ENCODE results near the gene EIPR1.

The EIPR1 gene

GRCh38 chr2:3149441-3150217 lies 228.0 kb downstream of the EIPR1 start:
- Mint-ChIP-seq H3K27me3 (ENCODE audit: low read depth) (peaks cover 13% of the 10 kb centered on the region), H3K4me1 (peaks cover 43% of the 10 kb centered on the region), H3K4me3 (no peak overlapping the region), H3K27ac (peak overlapping the region in 1 of 3 experiments; percentile 67), H3K9me3 (peaks cover 11% of the 10 kb centered on the region), H3K36me3 (ENCODE audit: low read depth) (peaks cover 30% of the 10 kb centered on the region)
- no peak for TF ChIP-seq CTCF (IDR thresholded peaks at IDR 0.05; ENCODE audit: unreplicated experiment in 3 of 3)

GRCh38 chr2:3148716-3149115 lies 228.9 kb downstream of the EIPR1 start:
- no peak for TF ChIP-seq CTCF (IDR thresholded peaks at IDR 0.05; ENCODE audit: unreplicated experiment in 3 of 3)
- H3K36me3 Mint-ChIP-seq (ENCODE audit: low read depth), result peaks cover 30% of the 10 kb centered on the region
- peaks cover 11% of the 10 kb centered on the region for H3K9me3 Mint-ChIP-seq
- no peak overlapping the region for H3K27ac Mint-ChIP-seq
- H3K27me3 Mint-ChIP-seq (ENCODE audit: low read depth), result peaks cover 14% of the 10 kb centered on the region
- H3K4me3 Mint-ChIP-seq, result no peak overlapping the region
- H3K4me1 Mint-ChIP-seq, result peaks cover 50% of the 10 kb centered on the region

- no peak overlapping the region for H3K4me3 Mint-ChIP-seq
- H3K27me3 Mint-ChIP-seq (ENCODE audit: low read depth), result peaks cover 14% of the 10 kb centered on the region
- no peak for TF ChIP-seq CTCF (IDR thresholded peaks at IDR 0.05; ENCODE audit: unreplicated experiment in 3 of 3)
- H3K36me3 Mint-ChIP-seq (ENCODE audit: low read depth), result peaks cover 30% of the 10 kb centered on the region
- no peak overlapping the region for H3K27ac Mint-ChIP-seq
- H3K4me1 Mint-ChIP-seq, result peaks cover 51% of the 10 kb centered on the region
- H3K9me3 Mint-ChIP-seq, result peaks cover 11% of the 10 kb centered on the region
Measured at GRCh38 chr2:3147651-3148530, 229.7 kb downstream of the EIPR1 start.

DNA sequence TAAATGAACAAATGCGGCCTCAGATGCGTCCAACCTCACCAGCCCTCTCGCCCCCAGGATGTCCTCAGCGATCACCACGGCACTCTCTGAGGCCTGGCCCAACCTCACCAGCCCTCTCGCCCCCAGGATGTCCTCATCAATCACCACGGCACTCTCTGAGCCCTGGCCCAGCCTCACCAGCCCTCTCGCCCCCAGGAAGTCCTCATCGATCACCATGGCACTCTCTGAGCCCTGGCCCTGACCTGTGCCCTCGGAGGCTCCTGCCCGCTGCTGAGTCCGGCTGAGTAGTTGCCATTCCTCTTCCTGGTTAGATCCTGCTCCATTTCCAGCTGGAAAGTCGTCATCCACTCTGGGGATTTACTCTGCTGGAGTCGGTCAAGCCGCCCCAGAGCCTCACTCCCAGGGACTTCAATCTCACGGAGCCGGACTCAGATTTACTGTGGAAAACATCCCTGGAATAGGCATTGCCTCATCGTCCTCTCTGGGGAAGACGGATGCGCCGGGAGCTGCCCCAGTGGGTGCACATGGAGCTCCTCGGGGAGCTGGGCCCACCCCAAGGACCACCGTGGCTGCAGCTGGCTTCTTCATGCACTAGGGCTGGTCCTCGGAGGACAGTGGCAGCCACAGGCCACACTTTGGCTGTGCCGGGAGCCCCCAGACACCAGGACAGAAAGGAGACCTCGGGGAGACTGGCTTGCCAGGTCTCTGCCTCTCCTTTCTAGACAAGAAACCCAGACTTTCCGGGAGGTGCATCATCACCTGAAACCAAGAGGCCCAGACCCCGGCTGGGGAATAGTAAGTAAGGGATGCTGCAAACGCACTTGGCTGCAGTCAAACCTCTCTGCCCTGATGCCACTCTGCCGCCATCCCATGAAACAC lies 230.6 kb downstream of the EIPR1 start:
- Mint-ChIP-seq H3K4me1 (peaks cover 43% of the 10 kb centered on the region), H3K36me3 (ENCODE audit: low read depth) (peaks cover 21% of the 10 kb centered on the region), H3K27me3 (ENCODE audit: low read depth) (peaks cover 10% of the 10 kb centered on the region), H3K4me3 (no peak overlapping the region), H3K9me3 (peaks cover 11% of the 10 kb centered on the region), H3K27ac (no peak overlapping the region)
- TF ChIP-seq CTCF (IDR thresholded peaks at IDR 0.05; ENCODE audit: unreplicated experiment in 3 of 3), result no peak

DNA sequence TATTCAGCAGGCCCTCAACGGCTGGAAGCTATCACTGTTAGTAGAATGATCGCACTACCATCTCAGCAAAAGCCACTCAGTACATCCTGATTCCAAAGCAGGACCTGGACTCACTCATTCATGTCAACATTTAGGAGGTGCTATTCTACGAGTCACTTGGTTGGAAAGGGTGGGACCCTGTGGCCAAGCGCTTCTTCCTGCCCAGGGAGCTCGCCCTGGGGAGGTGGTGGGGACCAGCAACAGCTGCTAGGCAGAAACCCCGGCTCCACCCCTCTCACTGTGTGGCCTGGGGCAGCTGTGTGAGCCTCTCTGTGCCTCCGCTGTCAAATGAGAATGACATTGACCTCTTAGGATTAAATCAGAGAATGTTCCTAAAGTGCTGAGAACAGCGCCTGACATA lies 231.4 kb downstream of the EIPR1 start:
- H3K27me3 Mint-ChIP-seq (ENCODE audit: low read depth), result peaks cover 10% of the 10 kb centered on the region
- H3K9me3 Mint-ChIP-seq, result peaks cover 9% of the 10 kb centered on the region
- H3K4me1 Mint-ChIP-seq, result peaks cover 35% of the 10 kb centered on the region
- no peak for TF ChIP-seq CTCF (IDR thresholded peaks at IDR 0.05; ENCODE audit: unreplicated experiment in 3 of 3)
- H3K36me3 Mint-ChIP-seq (ENCODE audit: low read depth), result peaks cover 12% of the 10 kb centered on the region
- no peak overlapping the region for H3K27ac Mint-ChIP-seq
- H3K4me3 Mint-ChIP-seq, result no peak overlapping the region
